Stimulated activated CD4-positive, alpha-beta T cell treated with anti-CD3 and anti-CD28 coated beads, Interleukin-4, amount 100 ng/mL, for 24 hours (primary cell): ENCODE measurements around the gene MEN1.
"Not testable (repeated sequence)": the region's sequence is repeated elsewhere in the genome, so short reads cannot be mapped to it uniquely, and the experiment has no call there.

Source experiments
- DNase-seq: peaks from one replicate; pipeline ENCODE4 v3.0.0-alpha.2; 2020

Gene MEN1

DNA sequence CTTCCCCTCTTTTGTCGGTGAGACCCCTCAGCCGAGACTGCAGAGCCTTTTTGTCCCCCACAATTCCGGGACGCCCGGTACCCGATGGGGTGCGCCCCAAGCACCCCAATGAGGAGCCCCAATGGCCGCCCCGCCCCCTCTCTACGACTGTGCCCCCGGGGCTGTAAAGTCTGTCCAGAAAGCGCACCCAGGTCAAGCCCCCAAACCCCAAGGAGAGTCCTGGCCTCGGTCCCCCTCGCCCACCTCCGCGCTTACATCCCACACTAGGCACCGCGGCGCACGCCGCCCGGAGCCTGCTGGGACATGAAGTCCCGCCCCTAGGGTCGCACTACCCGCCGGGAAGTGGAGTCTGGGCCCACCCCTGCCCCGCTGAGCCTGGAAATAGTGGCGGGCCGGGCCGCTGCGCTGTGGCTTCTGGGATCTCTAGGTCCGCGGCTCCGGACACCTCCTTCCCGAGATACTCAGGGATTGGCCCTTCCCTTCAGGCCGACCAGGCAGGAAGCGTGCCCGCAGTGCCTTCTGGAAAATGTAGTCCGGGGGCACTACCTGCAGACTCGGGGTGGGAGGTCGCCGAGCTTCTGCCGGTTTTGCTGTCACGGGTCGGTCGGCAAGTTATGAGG, at the start of gene MEN1:
Gene MEN1 (minus strand): TSS at position 281 of the 620 bp plus-strand sequence. CDS start 442 bp downstream, outside the sequence.
- DNase-seq: peak; percentile 84

DNA sequence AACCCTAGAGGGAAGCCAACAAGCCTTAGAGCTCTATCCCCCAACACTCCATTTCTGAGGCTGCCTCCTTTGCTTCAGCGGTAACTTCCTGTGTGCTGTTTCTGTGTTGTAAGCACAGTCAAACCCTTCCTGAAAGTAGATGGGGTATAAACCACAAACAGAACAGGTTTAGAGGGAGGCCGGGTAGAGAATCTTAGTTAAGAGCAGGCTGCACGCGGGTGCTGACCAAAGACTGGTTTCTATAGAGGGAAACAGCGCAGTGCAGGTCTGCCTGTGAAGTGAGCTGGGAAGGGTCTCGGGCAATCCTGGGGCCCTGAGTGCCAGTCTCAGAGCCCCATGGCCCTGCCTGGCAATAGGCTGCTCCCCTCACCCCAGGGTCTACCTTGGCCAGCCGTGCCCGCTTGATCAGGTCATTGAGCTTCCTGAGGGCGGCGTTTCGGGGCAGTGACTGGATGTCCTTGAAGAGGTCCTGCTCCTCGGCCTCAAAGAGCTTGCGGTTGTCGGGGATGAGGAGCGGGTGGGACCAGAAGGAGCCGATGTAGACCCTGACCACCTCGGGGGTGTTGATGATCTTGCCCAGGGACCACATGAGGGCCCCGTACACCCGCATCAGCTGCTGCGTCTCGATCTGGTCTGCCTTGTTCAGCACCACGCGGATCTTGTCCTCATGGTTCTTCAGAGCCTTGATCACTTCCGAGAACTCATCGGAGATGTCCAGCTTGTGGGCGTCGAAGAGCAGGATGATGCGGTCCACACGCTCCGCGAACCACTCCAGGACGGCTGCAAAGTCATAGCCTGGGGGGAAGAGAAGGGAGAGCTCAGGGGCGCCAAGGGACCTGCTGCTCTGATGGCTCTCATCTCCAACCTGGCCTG, 49.4 kb upstream of the MEN1 start:
- peak; percentile 72 for DNase-seq

DNA sequence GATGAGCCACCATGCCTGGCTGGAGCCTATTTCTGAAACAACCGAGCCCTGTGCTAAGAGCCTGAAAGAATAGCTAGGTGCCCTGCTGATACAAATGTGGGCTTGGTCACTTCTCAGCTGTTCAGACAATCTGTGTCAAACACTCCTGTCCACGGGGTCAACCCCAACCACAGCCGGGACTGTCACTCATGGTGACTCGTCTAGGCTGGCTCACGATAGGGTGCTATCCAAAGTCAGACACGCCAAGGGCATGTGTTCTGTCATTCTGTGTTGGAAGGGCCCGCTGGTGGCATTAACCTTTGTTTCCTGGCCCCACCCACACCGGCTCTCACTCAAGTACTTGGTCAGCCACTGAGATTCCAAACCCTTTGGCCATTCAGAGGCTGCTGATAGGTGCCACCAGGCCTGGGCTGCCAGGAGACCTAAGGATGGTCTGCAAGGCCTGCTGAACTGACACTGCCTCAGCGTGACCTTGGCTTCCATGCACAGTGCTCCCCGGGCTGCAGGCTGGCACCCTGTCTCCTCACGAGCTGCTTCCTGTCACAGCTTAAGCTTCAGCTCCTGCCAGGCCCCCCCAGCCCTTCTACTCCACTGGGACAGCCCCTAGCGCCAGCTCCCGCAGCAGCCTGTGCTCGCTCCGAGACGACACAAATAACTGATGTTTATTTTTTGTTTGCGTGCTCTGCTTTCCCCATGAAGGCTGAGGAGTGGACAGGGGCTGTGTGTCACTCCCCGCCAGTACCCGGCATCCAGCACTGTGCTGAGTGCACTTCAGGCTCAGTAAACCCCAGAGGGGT, 48.3 kb upstream of the MEN1 start:
- DNase-seq: peak; percentile 60

- no peak for DNase-seq
These were observed 47.1 kb upstream of the MEN1 start for GRCh38 chr11:64857485-64857884.

- DNase-seq: peak; percentile 70
These were observed 46.3 kb upstream of the MEN1 start for GRCh38 chr11:64856382-64857227.

- DNase-seq: no peak
These were observed 45.4 kb upstream of the MEN1 start for GRCh38 chr11:64855596-64856304.

GRCh38 chr11:64854534-64855502, 44.5 kb upstream of the MEN1 start:
- peak; percentile 60 for DNase-seq

DNA sequence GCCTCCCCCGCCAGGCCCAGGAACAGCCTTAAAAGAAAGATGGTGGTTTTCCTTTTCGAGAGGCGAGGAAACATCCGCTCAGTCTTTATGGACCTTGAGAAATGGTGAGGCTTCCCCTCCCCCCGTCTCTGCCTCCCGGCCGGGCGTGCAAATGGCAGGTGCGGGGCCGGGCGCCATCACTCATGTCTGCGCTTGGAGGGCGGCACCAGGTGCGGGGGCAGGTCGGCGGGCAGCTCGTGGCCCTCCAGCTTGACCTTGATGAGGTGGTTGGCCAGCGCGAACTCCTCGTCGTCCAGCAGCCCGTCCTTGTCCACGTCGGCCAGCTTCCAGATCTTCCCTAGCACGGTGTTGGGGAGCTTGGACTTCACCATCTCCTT, 43.8 kb upstream of the MEN1 start:
- no peak for DNase-seq

- DNase-seq: no peak
These were observed 43.4 kb upstream of the MEN1 start for GRCh38 chr11:64853709-64854108.

DNA sequence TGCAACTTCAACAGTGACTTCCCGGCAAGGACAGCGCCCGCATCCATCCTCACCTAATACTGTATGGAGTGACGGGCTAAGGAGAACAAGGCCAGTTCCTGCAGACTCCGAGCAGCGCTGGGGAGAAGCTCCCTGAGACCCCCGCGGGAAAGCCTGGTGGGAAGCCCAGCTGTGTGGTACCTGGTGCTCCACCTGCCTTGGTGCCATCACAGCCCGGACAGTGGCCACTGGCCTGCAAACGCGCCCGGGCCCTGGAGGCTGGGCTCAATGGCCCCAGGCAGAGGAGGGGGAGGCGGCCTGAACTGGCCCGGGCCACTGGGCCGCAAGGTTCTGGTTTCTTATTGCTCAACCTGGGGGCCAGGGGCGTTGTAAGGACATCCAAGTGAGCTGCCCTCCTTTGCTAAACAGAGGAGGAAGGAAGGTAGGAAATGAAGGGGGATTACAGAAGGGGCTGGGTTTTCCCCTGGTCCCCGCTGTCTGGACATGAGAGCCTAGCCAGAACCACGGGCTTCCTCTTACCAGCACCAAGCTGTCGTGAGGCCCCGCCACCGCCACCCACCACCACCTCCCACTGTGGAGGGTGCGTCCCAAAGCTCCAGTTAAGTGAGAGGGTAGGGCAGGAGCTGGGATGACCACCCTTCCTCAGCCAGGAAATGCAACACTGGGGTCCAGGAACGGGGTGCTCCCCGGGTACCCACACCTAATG, 42.6 kb upstream of the MEN1 start:
- no peak for DNase-seq

- DNase-seq: no peak
These were observed 41.5 kb upstream of the MEN1 start for GRCh38 chr11:64851831-64852351.

DNA sequence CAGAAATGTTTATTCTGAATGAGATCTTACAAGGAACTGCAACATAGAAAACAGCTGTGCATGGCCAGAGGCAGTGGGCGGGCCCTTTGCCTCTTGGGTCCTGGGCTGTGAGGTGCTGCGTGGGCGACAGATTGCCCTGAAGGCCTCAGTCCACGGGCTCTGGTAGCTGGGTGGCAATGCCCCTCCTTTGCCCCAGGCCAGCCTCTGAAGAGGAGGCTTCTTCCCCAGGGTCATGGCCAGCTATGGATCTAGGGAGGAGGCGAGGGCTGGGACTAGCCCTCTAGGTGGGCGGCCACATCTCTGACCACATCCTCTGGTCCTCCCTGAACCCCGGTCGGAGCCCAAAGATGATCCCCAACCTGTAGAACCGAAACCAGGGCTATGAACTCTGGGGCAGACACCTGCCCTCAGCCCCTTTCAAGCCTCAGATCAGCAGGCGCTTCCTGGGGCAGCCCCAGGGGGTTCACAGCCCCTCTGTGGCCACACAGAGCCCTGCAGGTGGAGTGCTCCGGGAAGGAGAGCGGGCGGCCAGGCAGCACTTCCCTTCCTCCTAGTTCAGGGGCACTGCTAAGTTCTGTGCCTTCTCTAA, 40.7 kb upstream of the MEN1 start:
- DNase-seq: peak; percentile 56

- no peak for DNase-seq
These were observed 39.4 kb upstream of the MEN1 start for GRCh38 chr11:64849598-64850356.

DNA sequence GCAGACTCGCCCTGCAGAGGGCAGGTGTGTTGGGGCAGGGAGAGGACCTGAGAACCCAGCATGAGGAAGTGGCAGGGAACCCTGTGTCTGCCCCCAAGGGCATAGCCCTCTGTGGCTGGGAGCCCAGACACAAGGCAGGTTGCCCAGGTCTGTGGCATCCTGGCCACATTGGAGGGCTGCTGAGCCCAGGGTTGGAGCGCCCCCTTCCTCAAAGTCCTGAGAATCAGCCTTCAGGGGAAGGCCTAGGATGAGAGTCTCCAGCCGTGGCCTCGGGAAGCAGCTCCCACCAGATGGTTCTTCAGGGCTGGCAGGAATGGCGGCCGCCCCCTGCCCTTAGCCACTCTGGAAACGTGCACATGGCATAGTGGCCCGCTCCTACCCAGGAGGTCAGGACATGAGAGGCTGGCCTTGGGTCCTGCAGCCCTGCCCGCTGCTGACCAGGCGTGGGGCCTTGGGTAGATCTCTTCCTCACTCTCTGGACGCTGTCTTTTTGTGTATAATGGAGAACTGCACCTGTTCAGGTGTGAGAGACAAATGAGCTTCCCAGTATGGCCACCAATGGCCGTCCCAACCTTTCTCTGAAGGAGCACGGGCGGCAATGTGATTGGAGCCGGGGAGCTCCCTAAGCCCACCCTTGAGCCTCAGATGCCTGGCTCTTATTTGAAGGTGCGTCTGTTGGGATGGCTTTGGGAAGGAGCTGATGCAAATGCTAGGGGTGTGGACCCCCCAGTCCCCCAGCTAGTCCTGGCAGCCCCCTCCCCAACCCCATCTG, 38.7 kb upstream of the MEN1 start:
- no peak for DNase-seq

GRCh38 chr11:64848214-64848825, 38.0 kb upstream of the MEN1 start:
- no peak for DNase-seq

DNA sequence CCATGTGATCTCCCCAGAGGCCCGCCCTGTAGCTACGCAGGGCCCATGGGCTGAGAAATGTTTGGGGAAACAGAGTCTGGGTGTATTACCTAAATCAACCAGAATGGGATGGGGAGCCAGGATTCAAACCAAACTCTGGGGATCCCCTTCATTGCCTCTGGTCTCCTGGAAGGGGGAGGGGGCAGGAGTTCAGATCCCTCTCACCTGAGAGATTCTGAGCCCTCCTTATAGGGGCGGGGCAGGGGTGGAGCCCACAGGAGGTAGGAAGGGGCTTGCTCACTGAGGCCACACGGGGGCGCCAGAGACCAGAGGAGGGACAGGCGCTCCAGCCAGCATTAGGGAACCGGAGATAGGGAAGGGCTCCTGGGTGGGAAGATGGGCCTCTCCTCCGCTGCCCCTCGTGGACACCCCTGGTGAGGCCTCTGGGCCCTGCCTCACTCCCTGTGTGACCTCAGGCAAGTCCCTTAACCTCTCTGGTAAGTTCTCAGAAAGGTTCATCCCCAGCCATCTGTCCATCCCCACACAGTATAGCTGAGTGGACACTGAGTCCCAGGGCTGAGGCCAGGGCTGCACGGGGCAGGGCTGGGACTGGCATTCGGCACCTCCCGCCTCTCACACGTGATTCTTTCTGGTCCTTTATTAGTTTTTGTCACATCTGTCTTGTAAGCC, 36.8 kb upstream of the MEN1 start:
- peak; percentile 94 for DNase-seq

GRCh38 chr11:64845776-64846129, 35.4 kb upstream of the MEN1 start:
- not testable (repeated sequence) for DNase-seq
